ENCODE results near the gene IGSF5.
"Not testable (repeated sequence)": the region's sequence is repeated elsewhere in the genome, so short reads cannot be mapped to it uniquely, and the experiment has no call there.

IGSF5 gene

GRCh38 chr21:39744883-39745282 is at the start of gene IGSF5:
TSS of gene IGSF5 (plus strand) at chr21:39745183. CDS start at chr21:39745510, 327 bp downstream.
- H3K4me3 Mint-ChIP-seq; H3K4me1 Mint-ChIP-seq (ENCODE audit: low read depth); H3K27ac Mint-ChIP-seq; DNase-seq; H3K36me3 Mint-ChIP-seq (ENCODE audit: low read depth); H3K27me3 Mint-ChIP-seq; H3K9me3 Mint-ChIP-seq: not testable (repeated sequence)

- Mint-ChIP-seq H3K4me3 (no peak overlapping the region), H3K4me1 (ENCODE audit: low read depth) (no peaks in the 10 kb centered on the region), H3K27me3 (peaks cover 13% of the 10 kb centered on the region), H3K27ac (no peak overlapping the region), H3K9me3 (no peaks in the 10 kb centered on the region), H3K36me3 (ENCODE audit: low read depth) (no peaks in the 10 kb centered on the region)
- DNase-seq = no peak
These were observed 48.8 kb upstream of the IGSF5 start for GRCh38 chr21:39696196-39696595.

- H3K4me1 Mint-ChIP-seq (ENCODE audit: low read depth) = no peaks in the 10 kb centered on the region
- no peak for DNase-seq
- H3K4me3 Mint-ChIP-seq = no peak overlapping the region
- H3K9me3 Mint-ChIP-seq = no peaks in the 10 kb centered on the region
- H3K36me3 Mint-ChIP-seq (ENCODE audit: low read depth) = no peaks in the 10 kb centered on the region
- H3K27me3 Mint-ChIP-seq = peaks cover 13% of the 10 kb centered on the region
- H3K27ac Mint-ChIP-seq = no peak overlapping the region
These were observed 48.4 kb upstream of the IGSF5 start for GRCh38 chr21:39696618-39697017.

- H3K9me3 Mint-ChIP-seq = peaks cover 2% of the 10 kb centered on the region
- DNase-seq = no peak
- H3K4me3 Mint-ChIP-seq = no peak overlapping the region
- H3K27me3 Mint-ChIP-seq = peaks cover 13% of the 10 kb centered on the region
- H3K27ac Mint-ChIP-seq = no peak overlapping the region
- no peaks in the 10 kb centered on the region for H3K36me3 Mint-ChIP-seq (ENCODE audit: low read depth)
- H3K4me1 Mint-ChIP-seq (ENCODE audit: low read depth) = no peaks in the 10 kb centered on the region
These were observed 44.7 kb upstream of the IGSF5 start for GRCh38 chr21:39700318-39700717.

- no peaks in the 10 kb centered on the region for H3K36me3 Mint-ChIP-seq (ENCODE audit: low read depth)
- peaks cover 13% of the 10 kb centered on the region for H3K27me3 Mint-ChIP-seq
- H3K27ac Mint-ChIP-seq = no peak overlapping the region
- H3K4me3 Mint-ChIP-seq = no peak overlapping the region
- DNase-seq = no peak
- H3K9me3 Mint-ChIP-seq = peaks cover 2% of the 10 kb centered on the region
- no peaks in the 10 kb centered on the region for H3K4me1 Mint-ChIP-seq (ENCODE audit: low read depth)
These were observed 41.4 kb upstream of the IGSF5 start for GRCh38 chr21:39703578-39703977.

- peaks cover 6% of the 10 kb centered on the region for H3K27me3 Mint-ChIP-seq
- H3K27ac Mint-ChIP-seq = no peak overlapping the region
- H3K36me3 Mint-ChIP-seq (ENCODE audit: low read depth) = no peaks in the 10 kb centered on the region
- H3K4me3 Mint-ChIP-seq = no peak overlapping the region
- DNase-seq = no peak
- H3K9me3 Mint-ChIP-seq = peaks cover 2% of the 10 kb centered on the region
- no peaks in the 10 kb centered on the region for H3K4me1 Mint-ChIP-seq (ENCODE audit: low read depth)
These were observed 39.1 kb upstream of the IGSF5 start for GRCh38 chr21:39705849-39706248.

GRCh38 chr21:39707316-39707715 is 37.7 kb upstream of the IGSF5 start:
- Mint-ChIP-seq H3K4me3 (no peak overlapping the region), H3K9me3 (peaks cover 2% of the 10 kb centered on the region), H3K27me3 (peaks cover 6% of the 10 kb centered on the region), H3K27ac (no peak overlapping the region), H3K4me1 (ENCODE audit: low read depth) (no peaks in the 10 kb centered on the region), H3K36me3 (ENCODE audit: low read depth) (no peaks in the 10 kb centered on the region)
- DNase-seq = no peak

GRCh38 chr21:39710866-39711265 is 34.1 kb upstream of the IGSF5 start:
- DNase-seq = no peak
- H3K27ac Mint-ChIP-seq = no peak overlapping the region
- H3K36me3 Mint-ChIP-seq (ENCODE audit: low read depth) = no peaks in the 10 kb centered on the region
- peaks cover 11% of the 10 kb centered on the region for H3K27me3 Mint-ChIP-seq
- H3K4me3 Mint-ChIP-seq = no peak overlapping the region
- no peaks in the 10 kb centered on the region for H3K9me3 Mint-ChIP-seq
- no peaks in the 10 kb centered on the region for H3K4me1 Mint-ChIP-seq (ENCODE audit: low read depth)

GRCh38 chr21:39712273-39712672 is 32.7 kb upstream of the IGSF5 start:
- Mint-ChIP-seq H3K4me3 (no peak overlapping the region), H3K9me3 (no peaks in the 10 kb centered on the region), H3K27me3 (peaks cover 11% of the 10 kb centered on the region)

GRCh38 chr21:39712976-39713375 is 32.0 kb upstream of the IGSF5 start:
- Mint-ChIP-seq H3K27me3 (peaks cover 8% of the 10 kb centered on the region), H3K9me3 (no peaks in the 10 kb centered on the region), H3K36me3 (ENCODE audit: low read depth) (no peaks in the 10 kb centered on the region), H3K4me3 (no peak overlapping the region), H3K4me1 (ENCODE audit: low read depth) (no peaks in the 10 kb centered on the region), H3K27ac (no peak overlapping the region)
- DNase-seq = no peak

More at GRCh38 chr21:39712273-39712672, 32.7 kb upstream of the IGSF5 start:
- H3K27ac Mint-ChIP-seq = no peak overlapping the region
- no peaks in the 10 kb centered on the region for H3K36me3 Mint-ChIP-seq (ENCODE audit: low read depth)
- DNase-seq = no peak
- H3K4me1 Mint-ChIP-seq (ENCODE audit: low read depth) = no peaks in the 10 kb centered on the region

GRCh38 chr21:39713905-39714304 is 31.1 kb upstream of the IGSF5 start:
- Mint-ChIP-seq H3K27ac (no peak overlapping the region), H3K4me3 (no peak overlapping the region), H3K9me3 (no peaks in the 10 kb centered on the region), H3K36me3 (ENCODE audit: low read depth) (no peaks in the 10 kb centered on the region), H3K4me1 (ENCODE audit: low read depth) (no peaks in the 10 kb centered on the region), H3K27me3 (peaks cover 13% of the 10 kb centered on the region)
- DNase-seq = no peak

GRCh38 chr21:39714331-39714730 is 30.7 kb upstream of the IGSF5 start:
- Mint-ChIP-seq H3K36me3 (ENCODE audit: low read depth) (no peaks in the 10 kb centered on the region), H3K4me1 (ENCODE audit: low read depth) (no peaks in the 10 kb centered on the region), H3K27me3 (peaks cover 15% of the 10 kb centered on the region), H3K4me3 (no peak overlapping the region), H3K9me3 (no peaks in the 10 kb centered on the region), H3K27ac (no peak overlapping the region)
- DNase-seq = no peak

- H3K4me3 Mint-ChIP-seq = no peak overlapping the region
- peaks cover 18% of the 10 kb centered on the region for H3K27me3 Mint-ChIP-seq
- H3K4me1 Mint-ChIP-seq (ENCODE audit: low read depth) = no peaks in the 10 kb centered on the region
- H3K9me3 Mint-ChIP-seq = no peaks in the 10 kb centered on the region
- H3K27ac Mint-ChIP-seq = no peak overlapping the region
- peak; percentile 37 for DNase-seq
- no peaks in the 10 kb centered on the region for H3K36me3 Mint-ChIP-seq (ENCODE audit: low read depth)
These were observed 29.1 kb upstream of the IGSF5 start for GRCh38 chr21:39715804-39716397.

GRCh38 chr21:39720126-39720778 is 24.7 kb upstream of the IGSF5 start:
- H3K36me3 Mint-ChIP-seq (ENCODE audit: low read depth) = no peaks in the 10 kb centered on the region
- H3K27me3 Mint-ChIP-seq = peaks cover 13% of the 10 kb centered on the region
- no peak overlapping the region for H3K4me3 Mint-ChIP-seq
- no peaks in the 10 kb centered on the region for H3K4me1 Mint-ChIP-seq (ENCODE audit: low read depth)
- H3K27ac Mint-ChIP-seq = no peak overlapping the region
- H3K9me3 Mint-ChIP-seq = no peaks in the 10 kb centered on the region
- no peak for DNase-seq

- Mint-ChIP-seq H3K4me1 (ENCODE audit: low read depth) (no peaks in the 10 kb centered on the region), H3K27ac (no peak overlapping the region), H3K27me3 (peaks cover 10% of the 10 kb centered on the region), H3K36me3 (ENCODE audit: low read depth) (no peaks in the 10 kb centered on the region), H3K4me3 (no peak overlapping the region), H3K9me3 (no peaks in the 10 kb centered on the region)
- no peak for DNase-seq
These were observed 23.1 kb upstream of the IGSF5 start for GRCh38 chr21:39721885-39722284.

Data from activated T-cell treated with anti-CD3 and anti-CD28 coated beads, Interleukin-2, amount 50 U/mL, for 24 hours (primary cell).